Hepatocyte (in vitro differentiated cells): Measurements from ENCODE around the gene TREH. TPM values are rescaled to one million over a fixed set of nuclear protein-coding genes. Genes with fewer than 3 reads are reported as not detected.

Experiments used
- DNase-seq: peaks from one replicate; pipeline ENCODE4 v3.0.0-alpha.2; 2016; ENCODE audit warnings: low spot score
- H2AFZ ChIP-seq: fragments of 200-600 bp; sonication (generic); 2 replicates; pipeline ENCODE4 v1.6.0; 2016; ENCODE audit warnings: antibody characterized with exemption, mild to moderate bottlenecking
- H3K27ac ChIP-seq: fragments of 200-600 bp; sonication (generic); 2 replicates; pipeline ENCODE4 v1.5.1; 2016; ENCODE audit warnings: mild to moderate bottlenecking
- H3K27me3 ChIP-seq: fragments of 200-600 bp; sonication (generic); 2 replicates; pipeline ENCODE4 v1.6.1; 2016
- H3K36me3 ChIP-seq: fragments of 200-600 bp; sonication (generic); replicated peaks from 2 replicates; pipeline ENCODE4 v1.5.1; 2016; ENCODE audit warnings: low read depth; ENCODE audit not compliant: insufficient read depth
- H3K4me1 ChIP-seq: fragments of 200-600 bp; sonication (generic); 2 replicates; pipeline ENCODE4 v1.5.1; 2016; ENCODE audit warnings: mild to moderate bottlenecking, moderate library complexity; ENCODE audit not compliant: insufficient read depth
- H3K4me2 ChIP-seq: fragments of 200-600 bp; sonication (generic); 2 replicates; pipeline ENCODE4 v1.6.0; 2016
- H3K4me3 ChIP-seq: fragments of 200-600 bp; sonication (generic); 2 replicates; pipeline ENCODE4 v1.5.1; 2016; ENCODE audit warnings: mild to moderate bottlenecking
- H3K79me2 ChIP-seq: fragments of 200-600 bp; sonication (generic); 2 replicates; pipeline ENCODE4 v1.6.0; 2017; ENCODE audit warnings: mild to moderate bottlenecking
- H3K9me2 ChIP-seq: fragments of 200-600 bp; sonication (generic); replicated peaks from 2 replicates; pipeline ENCODE4 v1.6.0; 2017; ENCODE audit warnings: mild to moderate bottlenecking; ENCODE audit not compliant: insufficient read depth
- H3K9me3 ChIP-seq: fragments of 200-600 bp; sonication (generic); 2 replicates; pipeline ENCODE4 v1.5.1; 2016; ENCODE audit warnings: low read depth, mild to moderate bottlenecking
- H4K20me1 ChIP-seq: fragments of 200-600 bp; sonication (generic); 2 replicates; pipeline ENCODE4 v1.6.0; 2016; ENCODE audit warnings: mild to moderate bottlenecking; ENCODE audit not compliant: insufficient read depth, poor library complexity, severe bottlenecking
- EZH2 ChIP-seq: fragments of 200-600 bp; sonication (generic); IDR thresholded peaks from 2 replicates; pipeline ENCODE4 v1.6.1; 2016; ENCODE audit warnings: antibody characterized with exemption, mild to moderate bottlenecking, borderline replicate concordance
- EZH2phosphoT487 ChIP-seq: fragments of 200-600 bp; sonication (generic); IDR thresholded peaks from one replicate; pipeline ENCODE4 v1.6.1; 2018; ENCODE audit warnings: antibody characterized with exemption, mild to moderate bottlenecking, low read depth, moderate library complexity; ENCODE audit not compliant: unreplicated experiment, severe bottlenecking
- WGBS: methylation state at CpG from one replicate; pipeline ENCODE4 v1.1.6; 2016; ENCODE audit warnings: low lambda C conversion rate; ENCODE audit errors: missing lambda C conversion rate; 5-methylcytosine and 5-hydroxymethylcytosine counted together
- polyA plus RNA-seq: library from polyadenylated mRNA; unstranded; fragments of >200 nt; fragmentation: Nextera tagmentation; extraction: Ambion mirVana; gene quantifications from 2 replicates; pipeline ENCODE4 v1.2.1, GENCODE V29; 2016
- total RNA-seq: library from RNA; depleted of rRNA; stranded (reverse); fragments of >200 nt; gene quantifications from 2 replicates; pipeline ENCODE4 v1.2.3, GENCODE V29; 2014
- TF ChIP-seq, protein P1 (sequence below): fragments of 200-600 bp; sonication (generic); IDR thresholded peaks from 2 replicates; pipeline ENCODE4 v1.5.1; 2016; ENCODE audit warnings: antibody characterized with exemption, mild to moderate bottlenecking; ENCODE audit not compliant: poor library complexity

Gene TREH
- total and polyA plus RNA-seq, 2 experiments from 2014 or later: 6.6 to 10.7 TPM

- Histone ChIP-seq H3K79me2 (peaks cover 8% of the 10 kb centered on the region), H4K20me1 (no peaks in the 10 kb centered on the region), H3K27ac (no peak overlapping the region), H3K9me3 (no peaks in the 10 kb centered on the region), H3K36me3 (no peaks in the 10 kb centered on the region), H3K9me2 (no peaks in the 10 kb centered on the region), H3K27me3 (no peaks in the 10 kb centered on the region), H2AFZ (no peak overlapping the region), H3K4me3 (no peak overlapping the region), H3K4me1 (peaks cover 9% of the 10 kb centered on the region), H3K4me2 (no peak overlapping the region)
- WGBS: 95% methylated on average over 10 of the region's 10 CpGs
- no peak for TF ChIP-seq EZH2phosphoT487
- TF ChIP-seq EZH2: no peak
- TF ChIP-seq, protein P1, sequence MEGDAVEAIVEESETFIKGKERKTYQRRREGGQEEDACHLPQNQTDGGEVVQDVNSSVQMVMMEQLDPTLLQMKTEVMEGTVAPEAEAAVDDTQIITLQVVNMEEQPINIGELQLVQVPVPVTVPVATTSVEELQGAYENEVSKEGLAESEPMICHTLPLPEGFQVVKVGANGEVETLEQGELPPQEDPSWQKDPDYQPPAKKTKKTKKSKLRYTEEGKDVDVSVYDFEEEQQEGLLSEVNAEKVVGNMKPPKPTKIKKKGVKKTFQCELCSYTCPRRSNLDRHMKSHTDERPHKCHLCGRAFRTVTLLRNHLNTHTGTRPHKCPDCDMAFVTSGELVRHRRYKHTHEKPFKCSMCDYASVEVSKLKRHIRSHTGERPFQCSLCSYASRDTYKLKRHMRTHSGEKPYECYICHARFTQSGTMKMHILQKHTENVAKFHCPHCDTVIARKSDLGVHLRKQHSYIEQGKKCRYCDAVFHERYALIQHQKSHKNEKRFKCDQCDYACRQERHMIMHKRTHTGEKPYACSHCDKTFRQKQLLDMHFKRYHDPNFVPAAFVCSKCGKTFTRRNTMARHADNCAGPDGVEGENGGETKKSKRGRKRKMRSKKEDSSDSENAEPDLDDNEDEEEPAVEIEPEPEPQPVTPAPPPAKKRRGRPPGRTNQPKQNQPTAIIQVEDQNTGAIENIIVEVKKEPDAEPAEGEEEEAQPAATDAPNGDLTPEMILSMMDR: no peak
- no peak for DNase-seq
Measured at GRCh38 chr11:118627566-118627965, 51.9 kb downstream of the TREH start.

GRCh38 chr11:118625976-118626375 lies 53.5 kb downstream of the TREH start:
- no peaks in the 10 kb centered on the region for H3K27me3 ChIP-seq
- peaks cover 19% of the 10 kb centered on the region for H3K4me1 ChIP-seq
- H4K20me1 ChIP-seq: no peaks in the 10 kb centered on the region

DNA sequence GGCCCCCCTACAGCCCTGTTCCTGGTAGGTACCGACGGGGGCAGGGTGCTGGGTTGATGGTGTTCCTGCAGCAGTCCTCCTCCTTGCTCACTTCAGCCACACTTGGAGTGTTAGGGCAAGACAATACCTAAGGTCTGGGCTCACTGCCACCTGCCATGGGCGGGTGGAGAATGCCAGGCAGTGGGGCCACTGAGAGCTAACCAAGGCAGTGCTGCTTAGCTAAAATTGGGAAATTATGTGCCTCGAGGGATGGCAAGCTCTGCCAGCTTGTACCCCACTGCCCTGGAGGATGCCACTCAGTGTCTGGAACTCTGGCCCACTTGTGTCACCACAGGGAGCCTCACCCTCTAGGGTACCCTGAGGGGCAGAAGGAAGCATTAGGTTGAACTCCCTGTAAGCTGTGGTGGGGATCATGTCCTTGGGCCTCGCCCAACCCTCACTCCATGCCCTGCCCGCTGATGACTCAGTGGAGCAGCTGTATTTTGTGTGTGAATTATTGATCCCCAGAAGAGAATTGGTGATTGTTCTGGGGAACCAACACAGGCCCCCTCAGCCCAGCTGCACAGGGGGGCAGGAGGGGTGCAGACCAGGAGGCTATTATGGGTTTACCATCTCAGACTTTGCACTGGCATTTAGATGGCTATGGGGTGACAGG lies 54.3 kb downstream of the TREH start:
- Histone ChIP-seq H3K4me3 (no peak overlapping the region), H3K36me3 (no peaks in the 10 kb centered on the region), H3K9me2 (no peaks in the 10 kb centered on the region), H3K9me3 (no peaks in the 10 kb centered on the region), H3K4me2 (no peak overlapping the region), H3K79me2 (peaks cover 24% of the 10 kb centered on the region), H3K27me3 (no peaks in the 10 kb centered on the region), H3K4me1 (peaks cover 27% of the 10 kb centered on the region), H2AFZ (no peak overlapping the region), H4K20me1 (no peaks in the 10 kb centered on the region), H3K27ac (no peak overlapping the region)
- DNase-seq: no peak
- TF ChIP-seq EZH2phosphoT487: no peak
- WGBS: over 99% methylated on average over 6 of the region's 6 CpGs

More at GRCh38 chr11:118625976-118626375, 53.5 kb downstream of the TREH start:
- Histone ChIP-seq H3K27ac (no peak overlapping the region), H3K36me3 (no peaks in the 10 kb centered on the region), H2AFZ (no peak overlapping the region), H3K9me3 (no peaks in the 10 kb centered on the region), H3K9me2 (no peaks in the 10 kb centered on the region), H3K79me2 (peaks cover 17% of the 10 kb centered on the region), H3K4me3 (no peak overlapping the region), H3K4me2 (no peak overlapping the region)
- DNase-seq: no peak
- TF ChIP-seq EZH2phosphoT487 (no peak), EZH2 (no peak)
- 91% methylated on average over 2 of the region's 2 CpGs for WGBS

GRCh38 chr11:118623269-118623655 lies 56.2 kb downstream of the TREH start:
- Histone ChIP-seq H3K4me1 (peaks cover 44% of the 10 kb centered on the region), H3K4me2 (peak overlapping the region; percentile 91), H3K27me3 (no peaks in the 10 kb centered on the region), H2AFZ (no peak overlapping the region), H3K4me3 (no peak overlapping the region), H4K20me1 (no peaks in the 10 kb centered on the region), H3K79me2 (peaks cover 21% of the 10 kb centered on the region), H3K27ac (peak overlapping the region; percentile 96), H3K36me3 (no peaks in the 10 kb centered on the region), H3K9me2 (no peaks in the 10 kb centered on the region), H3K9me3 (no peaks in the 10 kb centered on the region)
- TF ChIP-seq EZH2phosphoT487: no peak
- TF ChIP-seq EZH2: no peak
- TF ChIP-seq, protein P1: no peak
- 63% methylated on average over 4 of the region's 4 CpGs for WGBS
- DNase-seq: no peak
